A549 (cell line): ENCODE measurements around the gene LYZL2.

Experiments used
- CTCF ChIP-seq: fragments of >200 bp; sonication (Bioruptor Twin); formaldehyde crosslinking; IDR thresholded peaks from 3 replicates; pipeline ENCODE4 v1.5.1; 2016
- EP300 ChIP-seq, 2 experiments: fragments of >200 bp; sonication (Bioruptor Twin); formaldehyde crosslinking; IDR thresholded peaks; 2 replicates in 1 of 2; 3 replicates in 1 of 2; pipeline ENCODE4 v1.6.1; 2016 to 2017
- KDM5A ChIP-seq: fragments of 200-600 bp; sonication (generic); IDR thresholded peaks from 2 replicates; pipeline ENCODE4 v1.6.1; 2016; ENCODE audit warnings: antibody characterized with exemption, mild to moderate bottlenecking
- MAFK ChIP-seq: fragments of 450-650 bp; IDR thresholded peaks from 2 replicates; pipeline ENCODE4 v1.6.1; 2014; ENCODE audit not compliant: partially characterized antibody
- MAX ChIP-seq: IDR thresholded peaks from 2 replicates; pipeline ENCODE4 v1.6.1; 2012
- NR3C1 ChIP-seq: fragments of >200 bp; sonication (Bioruptor Twin); formaldehyde crosslinking; IDR thresholded peaks from 3 replicates; pipeline ENCODE4 v1.6.1; 2017
- POLR2A ChIP-seq: IDR thresholded peaks from 2 replicates; pipeline ENCODE4 v1.6.1; 2012; ENCODE audit warnings: mild to moderate bottlenecking, low read length
- SMC3 ChIP-seq: fragments of >200 bp; sonication (Bioruptor Twin); formaldehyde crosslinking; IDR thresholded peaks from 3 replicates; pipeline ENCODE4 v1.6.1; 2018; ENCODE audit warnings: inconsistent platforms
- TF ChIP-seq, protein P1 (sequence below): IDR thresholded peaks from 2 replicates; pipeline ENCODE4 v1.6.1; 2012
- TF ChIP-seq, protein P2 (sequence below): fragments of 450-650 bp; IDR thresholded peaks from 2 replicates; pipeline ENCODE4 v1.6.1; 2014; ENCODE audit warnings: antibody characterized with exemption
- TF ChIP-seq, protein P3 (sequence below): fragments of >200 bp; sonication (Bioruptor Twin); formaldehyde crosslinking; IDR thresholded peaks from 2 replicates; pipeline ENCODE4 v1.6.1; 2016

GRCh38 chr10:30617070-30617469 is 12.5 kb downstream of the LYZL2 start:
- TF ChIP-seq CTCF: no peak
- TF ChIP-seq NR3C1: no peak
- TF ChIP-seq SMC3: no peak
- no peak for TF ChIP-seq EP300 (IDR thresholded peaks at IDR 0.05)
- TF ChIP-seq, protein P1, sequence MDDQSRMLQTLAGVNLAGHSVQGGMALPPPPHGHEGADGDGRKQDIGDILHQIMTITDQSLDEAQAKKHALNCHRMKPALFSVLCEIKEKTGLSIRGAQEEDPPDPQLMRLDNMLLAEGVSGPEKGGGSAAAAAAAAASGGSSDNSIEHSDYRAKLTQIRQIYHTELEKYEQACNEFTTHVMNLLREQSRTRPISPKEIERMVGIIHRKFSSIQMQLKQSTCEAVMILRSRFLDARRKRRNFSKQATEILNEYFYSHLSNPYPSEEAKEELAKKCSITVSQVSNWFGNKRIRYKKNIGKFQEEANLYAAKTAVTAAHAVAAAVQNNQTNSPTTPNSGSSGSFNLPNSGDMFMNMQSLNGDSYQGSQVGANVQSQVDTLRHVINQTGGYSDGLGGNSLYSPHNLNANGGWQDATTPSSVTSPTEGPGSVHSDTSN: no peak
- TF ChIP-seq MAX: no peak
- no peak for TF ChIP-seq POLR2A
- no peak for TF ChIP-seq KDM5A
- TF ChIP-seq, protein P2, sequence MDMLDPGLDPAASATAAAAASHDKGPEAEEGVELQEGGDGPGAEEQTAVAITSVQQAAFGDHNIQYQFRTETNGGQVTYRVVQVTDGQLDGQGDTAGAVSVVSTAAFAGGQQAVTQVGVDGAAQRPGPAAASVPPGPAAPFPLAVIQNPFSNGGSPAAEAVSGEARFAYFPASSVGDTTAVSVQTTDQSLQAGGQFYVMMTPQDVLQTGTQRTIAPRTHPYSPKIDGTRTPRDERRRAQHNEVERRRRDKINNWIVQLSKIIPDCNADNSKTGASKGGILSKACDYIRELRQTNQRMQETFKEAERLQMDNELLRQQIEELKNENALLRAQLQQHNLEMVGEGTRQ: no peak
- TF ChIP-seq, protein P3, sequence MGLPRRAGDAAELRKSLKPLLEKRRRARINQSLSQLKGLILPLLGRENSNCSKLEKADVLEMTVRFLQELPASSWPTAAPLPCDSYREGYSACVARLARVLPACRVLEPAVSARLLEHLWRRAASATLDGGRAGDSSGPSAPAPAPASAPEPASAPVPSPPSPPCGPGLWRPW: no peak
- no peak for TF ChIP-seq MAFK
